ENCODE measurements around the gene ELOVL6. TPM values are rescaled to one million over a fixed set of nuclear protein-coding genes. Genes with fewer than 3 reads are reported as not detected.
"Not testable (repeated sequence)": the region's sequence is repeated elsewhere in the genome, so short reads cannot be mapped to it uniquely, and the experiment has no call there.

ELOVL6 gene
- total RNA-seq, 1 experiment from 2014 or later, result 2.2 TPM

- no peak for DNase-seq
- intact Hi-C loops (cut with micrococcal nuclease), result no loop called here
- Histone ChIP-seq H2AFZ (ENCODE audit: low read length) (no peak overlapping the region), H3K27ac (ENCODE audit: low read length) (no peak overlapping the region), H3K27me3 (ENCODE audit: low read length) (no peaks in the 10 kb centered on the region), H3K9me3 (ENCODE audit: low read length) (no peaks in the 10 kb centered on the region), H3K79me2 (ENCODE audit: low read length) (no peaks in the 10 kb centered on the region), H3K9me2 (replicated peaks; ENCODE audit: low read length) (no peaks in the 10 kb centered on the region), H3K36me3 (ENCODE audit: low read depth, low read length) (no peaks in the 10 kb centered on the region), H3K4me1 (ENCODE audit: insufficient read depth, low read length) (peaks cover 43% of the 10 kb centered on the region), H4K20me1 (ENCODE audit: low read length) (no peaks in the 10 kb centered on the region), H3F3A (ENCODE audit: low read length, unreplicated experiment) (no peaks in the 10 kb centered on the region), H3K4me3 (ENCODE audit: low read length) (no peak overlapping the region), H3K4me2 (ENCODE audit: low read length) (no peak overlapping the region), H3K9ac (ENCODE audit: low read length) (no peak overlapping the region)
- ChIA-PET POLR2A (ENCODE audit: unreplicated experiment) (no interaction called here), CTCF (no interaction called here)
- no TSS peak for BruUV-seq (replicated peaks)
- no peak for TF ChIP-seq EZH2phosphoT487 (IDR thresholded peaks at IDR 0.05; ENCODE audit: borderline replicate concordance, low read length)
- TF ChIP-seq, protein P1, sequence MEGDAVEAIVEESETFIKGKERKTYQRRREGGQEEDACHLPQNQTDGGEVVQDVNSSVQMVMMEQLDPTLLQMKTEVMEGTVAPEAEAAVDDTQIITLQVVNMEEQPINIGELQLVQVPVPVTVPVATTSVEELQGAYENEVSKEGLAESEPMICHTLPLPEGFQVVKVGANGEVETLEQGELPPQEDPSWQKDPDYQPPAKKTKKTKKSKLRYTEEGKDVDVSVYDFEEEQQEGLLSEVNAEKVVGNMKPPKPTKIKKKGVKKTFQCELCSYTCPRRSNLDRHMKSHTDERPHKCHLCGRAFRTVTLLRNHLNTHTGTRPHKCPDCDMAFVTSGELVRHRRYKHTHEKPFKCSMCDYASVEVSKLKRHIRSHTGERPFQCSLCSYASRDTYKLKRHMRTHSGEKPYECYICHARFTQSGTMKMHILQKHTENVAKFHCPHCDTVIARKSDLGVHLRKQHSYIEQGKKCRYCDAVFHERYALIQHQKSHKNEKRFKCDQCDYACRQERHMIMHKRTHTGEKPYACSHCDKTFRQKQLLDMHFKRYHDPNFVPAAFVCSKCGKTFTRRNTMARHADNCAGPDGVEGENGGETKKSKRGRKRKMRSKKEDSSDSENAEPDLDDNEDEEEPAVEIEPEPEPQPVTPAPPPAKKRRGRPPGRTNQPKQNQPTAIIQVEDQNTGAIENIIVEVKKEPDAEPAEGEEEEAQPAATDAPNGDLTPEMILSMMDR (conservative IDR thresholded peaks at IDR 0.05; ENCODE audit: low read depth, low read length), result no peak
- no peak for TF ChIP-seq EZH2 (IDR thresholded peaks at IDR 0.05; ENCODE audit: low read length, unreplicated experiment)
- no peak for ATAC-seq
Measured at GRCh38 chr4:110084154-110084553, 114.3 kb downstream of the ELOVL6 start.

DNA sequence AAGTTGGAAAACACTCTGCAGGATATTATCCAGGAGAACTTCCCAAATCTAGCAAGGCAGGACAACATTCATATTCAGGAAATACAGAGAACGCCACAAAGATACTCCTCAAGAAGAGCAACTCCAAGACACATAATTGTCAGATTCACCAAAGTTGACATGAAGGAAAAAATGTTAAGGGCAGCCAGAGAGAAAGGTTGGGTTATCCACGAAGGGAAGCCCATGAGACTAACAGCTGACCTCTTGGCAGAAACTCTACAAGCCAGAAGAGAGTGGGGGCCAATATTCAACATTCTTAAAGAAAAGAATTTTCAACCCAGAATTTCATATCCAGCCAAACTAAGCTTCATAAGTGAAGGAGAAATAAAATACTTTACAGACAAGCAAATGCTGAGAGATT lies 120.3 kb downstream of the ELOVL6 start:
- intact Hi-C loops (cut with micrococcal nuclease); H3K9ac ChIP-seq (ENCODE audit: low read length); BruUV-seq (replicated peaks); H3K27ac ChIP-seq (ENCODE audit: low read length); H3F3A ChIP-seq (ENCODE audit: low read length, unreplicated experiment); H4K20me1 ChIP-seq (ENCODE audit: low read length); CTCF ChIA-PET; H3K9me2 ChIP-seq (replicated peaks; ENCODE audit: low read length); ATAC-seq; H3K4me1 ChIP-seq (ENCODE audit: insufficient read depth, low read length); H3K9me3 ChIP-seq (ENCODE audit: low read length); H2AFZ ChIP-seq (ENCODE audit: low read length); H3K27me3 ChIP-seq (ENCODE audit: low read length); H3K79me2 ChIP-seq (ENCODE audit: low read length); H3K36me3 ChIP-seq (ENCODE audit: low read depth, low read length); POLR2A ChIA-PET (ENCODE audit: unreplicated experiment); DNase-seq; H3K4me2 ChIP-seq (ENCODE audit: low read length); H3K4me3 ChIP-seq (ENCODE audit: low read length): not testable (repeated sequence)

- H3K9me3 ChIP-seq (ENCODE audit: low read length); H3K4me3 ChIP-seq (ENCODE audit: low read length); ATAC-seq; H4K20me1 ChIP-seq (ENCODE audit: low read length); H3K36me3 ChIP-seq (ENCODE audit: low read depth, low read length); intact Hi-C loops (cut with micrococcal nuclease); BruUV-seq (replicated peaks); H3K27me3 ChIP-seq (ENCODE audit: low read length); H3K27ac ChIP-seq (ENCODE audit: low read length); H2AFZ ChIP-seq (ENCODE audit: low read length); H3K9me2 ChIP-seq (replicated peaks; ENCODE audit: low read length); H3K4me1 ChIP-seq (ENCODE audit: insufficient read depth, low read length); H3F3A ChIP-seq (ENCODE audit: low read length, unreplicated experiment); POLR2A ChIA-PET (ENCODE audit: unreplicated experiment); H3K9ac ChIP-seq (ENCODE audit: low read length); H3K79me2 ChIP-seq (ENCODE audit: low read length); CTCF ChIA-PET; H3K4me2 ChIP-seq (ENCODE audit: low read length); DNase-seq: not testable (repeated sequence)
Measured at GRCh38 chr4:110076828-110077227, 121.6 kb downstream of the ELOVL6 start.

GRCh38 chr4:110075891-110076290 lies 122.5 kb downstream of the ELOVL6 start:
- H4K20me1 ChIP-seq (ENCODE audit: low read length), result no peaks in the 10 kb centered on the region
- DNase-seq, result no peak
- no peaks in the 10 kb centered on the region for H3K27me3 ChIP-seq (ENCODE audit: low read length)
- CTCF ChIA-PET, result no interaction called here
- no peak overlapping the region for H3K9ac ChIP-seq (ENCODE audit: low read length)
- no peak overlapping the region for H2AFZ ChIP-seq (ENCODE audit: low read length)
- POLR2A ChIA-PET (ENCODE audit: unreplicated experiment), result no interaction called here
- no peak overlapping the region for H3K27ac ChIP-seq (ENCODE audit: low read length)
- no peaks in the 10 kb centered on the region for H3K4me1 ChIP-seq (ENCODE audit: insufficient read depth, low read length)
- BruUV-seq (replicated peaks), result no TSS peak
- H3K4me3 ChIP-seq (ENCODE audit: low read length), result no peak overlapping the region
- TF ChIP-seq EZH2 (IDR thresholded peaks at IDR 0.05; ENCODE audit: low read length, unreplicated experiment) (no peak), EZH2phosphoT487 (IDR thresholded peaks at IDR 0.05; ENCODE audit: borderline replicate concordance, low read length) (no peak)
- TF ChIP-seq, protein P1 (conservative IDR thresholded peaks at IDR 0.05; ENCODE audit: low read depth, low read length), result no peak
- intact Hi-C loops (cut with micrococcal nuclease), result no loop called here
- H3K36me3 ChIP-seq (ENCODE audit: low read depth, low read length), result no peaks in the 10 kb centered on the region
- H3K9me2 ChIP-seq (replicated peaks; ENCODE audit: low read length), result no peaks in the 10 kb centered on the region
- H3K79me2 ChIP-seq (ENCODE audit: low read length), result no peaks in the 10 kb centered on the region
- no peaks in the 10 kb centered on the region for H3F3A ChIP-seq (ENCODE audit: low read length, unreplicated experiment)
- no peaks in the 10 kb centered on the region for H3K9me3 ChIP-seq (ENCODE audit: low read length)
- no peak for ATAC-seq
- H3K4me2 ChIP-seq (ENCODE audit: low read length), result no peak overlapping the region
